Endometrial microvascular endothelial cells (primary cell): ENCODE measurements around the gene MDK. TPM values are rescaled to one million over a fixed set of nuclear protein-coding genes. Genes with fewer than 3 reads are reported as not detected.

Experiments
- in situ Hi-C: cut with HindIII; loops from 2 replicates; pipeline ENCODE4 v1.10.0; 2017; ENCODE audit warnings: low sequenced_read_pairs, low pct_unique_long_range_greater_than_20kb; ENCODE audit errors: inconsistent ontology term
- total RNA-seq: library from RNA; depleted of rRNA; stranded (reverse); fragments of >200 nt; gene quantifications from one replicate; pipeline ENCODE4 v1.2.3, GENCODE V29; 2015; ENCODE audit errors: inconsistent ontology term

The MDK gene
- total RNA-seq = 93.8 TPM

GRCh38 chr11:46381048-46381818 is at the start of gene MDK:
Gene MDK, plus strand, starts transcription at chr11:46381669. Its CDS starts 389 bp downstream, at chr11:46382058.
- in situ Hi-C loops = no loop called here

GRCh38 chr11:46332093-46332567 is 49.3 kb upstream of the MDK start:
- in situ Hi-C loops = loop anchor here (10.0 kb wide), 1 partner anchor 97 kb away; no protein-coding TSS in a partner anchor

GRCh38 chr11:46332568-46333393 is 48.7 kb upstream of the MDK start:
- in situ Hi-C loops = loop anchor here (10.0 kb wide), 1 partner anchor 98 kb away; no protein-coding TSS in a partner anchor

- in situ Hi-C loops = loop anchor here (10.0 kb wide), 1 partner anchor 99 kb away; no protein-coding TSS in a partner anchor
Observed at GRCh38 chr11:46333394-46333947, 48.0 kb upstream of the MDK start.

- in situ Hi-C loops = loop anchor here (10.0 kb wide), 1 partner anchor 99 kb away; no protein-coding TSS in a partner anchor
Observed at GRCh38 chr11:46334211-46334610, 47.3 kb upstream of the MDK start.

- in situ Hi-C loops = loop anchor here (10.0 kb wide), 1 partner anchor 100 kb away; no protein-coding TSS in a partner anchor
Observed at GRCh38 chr11:46335271-46335670, 46.2 kb upstream of the MDK start.

GRCh38 chr11:46335890-46336562 is 45.4 kb upstream of the MDK start:
- in situ Hi-C loops = loop anchor here (10.0 kb wide), 1 partner anchor 101 kb away; no protein-coding TSS in a partner anchor

GRCh38 chr11:46336563-46337180 is 44.8 kb upstream of the MDK start:
- in situ Hi-C loops = loop anchor here (10.0 kb wide), 1 partner anchor 102 kb away; no protein-coding TSS in a partner anchor

GRCh38 chr11:46337626-46338345 is 43.7 kb upstream of the MDK start:
- in situ Hi-C loops = loop anchor here (10.0 kb wide), 1 partner anchor 103 kb away; no protein-coding TSS in a partner anchor

GRCh38 chr11:46338636-46338987 is 42.9 kb upstream of the MDK start:
- in situ Hi-C loops = loop anchor here (10.0 kb wide), 1 partner anchor 104 kb away; no protein-coding TSS in a partner anchor

GRCh38 chr11:46338988-46339666 is 42.3 kb upstream of the MDK start:
- in situ Hi-C loops = loop anchor here (10.0 kb wide), 1 partner anchor 104 kb away; no protein-coding TSS in a partner anchor

- in situ Hi-C loops = loop anchor here (10.0 kb wide), 1 partner anchor 105 kb away; no protein-coding TSS in a partner anchor
Observed at GRCh38 chr11:46339816-46340215, 41.7 kb upstream of the MDK start.

GRCh38 chr11:46341454-46341853 is 40.0 kb upstream of the MDK start:
- in situ Hi-C loops = no loop called here

- in situ Hi-C loops = no loop called here
Observed at GRCh38 chr11:46342239-46342638, 39.2 kb upstream of the MDK start.

GRCh38 chr11:46343520-46343919 is 37.9 kb upstream of the MDK start:
- in situ Hi-C loops = no loop called here

- in situ Hi-C loops = no loop called here
Observed at GRCh38 chr11:46345131-46345597, 36.3 kb upstream of the MDK start.
